GM12878 (cell line): Measurements from ENCODE around the gene PRKAG2. TPM values are rescaled to one million over a fixed set of nuclear protein-coding genes. Genes with fewer than 3 reads are reported as not detected.

Source experiments
- ATAC-seq: fragments of 200-7000 bp; cut with Tn5 transposase; 3 replicates; pipeline ENCODE4 v1.9.1; 2020; ENCODE audit warnings: mild to moderate bottlenecking, moderate library complexity
- BruUV-seq: library from RNA; stranded (reverse); fragments of 400-500 nt; replicated peaks from 2 replicates; lab custom pipeline; 2021; lab: Mats Ljungman, UMichigan
- CTCF ChIA-PET: fragments of 300-600 bp; sonication (Branson Sonifier 250); formaldehyde crosslinking; extraction: SDS; loops from one replicate; lab custom pipeline; 2021; ENCODE audit warnings: inconsistent platforms; lab: Yijun Ruan, JAX
- POLR2A ChIA-PET: fragments of 350-600 bp; formaldehyde crosslinking; extraction: SDS; loops from one replicate; lab custom pipeline; 2021; ENCODE audit warnings: inconsistent platforms; lab: Charles Lee
- RAD21 ChIA-PET: fragments of 300-600 bp; sonication (Branson Sonifier 250); formaldehyde crosslinking; loops from one replicate; lab custom pipeline; 2023; ENCODE audit warnings: antibody characterized with exemption; ENCODE audit not compliant: unreplicated experiment; lab: Charles Lee
- SMC1A ChIA-PET: fragments of 300-600 bp; sonication (Branson Sonifier 250); formaldehyde crosslinking; loops from one replicate; lab custom pipeline; 2023; ENCODE audit not compliant: unreplicated experiment, uncharacterized antibody; lab: Charles Lee
- DNase-seq: peaks from one replicate; pipeline ENCODE4 v3.0.0-alpha.2; 2011; ENCODE audit warnings: low read depth, low spot score
- FAIRE-seq: peaks from 3 replicates; lab custom pipeline; 2011; peaks lifted over from hg19 to GRCh38; lab: Jason Lieb, UNC
- H2AFZ ChIP-seq: 2 replicates; pipeline ENCODE4 v1.6.0; 2011; ENCODE audit warnings: low read depth, low read length, control low read depth; ENCODE audit not compliant: control insufficient read depth
- H3K27ac ChIP-seq: 2 replicates; pipeline ENCODE4 v1.5.1; 2011; ENCODE audit warnings: control low read depth; ENCODE audit not compliant: control insufficient read depth, insufficient read depth
- H3K27me3 ChIP-seq, 2 experiments: replicated peaks in 1 of 2; 2 replicates each; pipeline versions ENCODE4 v1.6.0 to v1.6.1; 2011; ENCODE audit warnings: low read length in 1 of 2; ENCODE audit not compliant: control insufficient read depth in 2 of 2, insufficient read depth in 2 of 2
- H3K36me3 ChIP-seq, 2 experiments: 2 replicates each; pipeline ENCODE4 v1.5.1; 2011; ENCODE audit warnings: low read length in 1 of 2; ENCODE audit not compliant: control insufficient read depth in 2 of 2, insufficient read depth in 2 of 2
- H3K4me1 ChIP-seq: 2 replicates; pipeline ENCODE4 v1.6.1; 2011; ENCODE audit warnings: mild to moderate bottlenecking, low read length, moderate library complexity, mixed read lengths; ENCODE audit not compliant: control insufficient read depth, insufficient read depth
- H3K4me2 ChIP-seq: 2 replicates; pipeline ENCODE4 v1.6.0; 2011; ENCODE audit warnings: control low read depth; ENCODE audit not compliant: control insufficient read depth, insufficient read depth
- H3K4me3 ChIP-seq: fragments of 200-600 bp; sonication (generic); 2 replicates; pipeline ENCODE4 v1.5.1; 2016
- H3K79me2 ChIP-seq: 2 replicates; pipeline ENCODE4 v1.6.0; 2011; ENCODE audit warnings: low read length; ENCODE audit not compliant: control insufficient read depth, insufficient read depth
- H3K9ac ChIP-seq: 2 replicates; pipeline ENCODE4 v1.8.0; 2011; ENCODE audit warnings: low read length, control low read depth, mixed read lengths; ENCODE audit not compliant: control insufficient read depth, insufficient read depth
- H3K9me3 ChIP-seq: replicated peaks from 3 replicates; pipeline ENCODE4 v1.5.1; 2011; ENCODE audit warnings: mild to moderate bottlenecking, low read length; ENCODE audit not compliant: control insufficient read depth, insufficient read depth
- H4K20me1 ChIP-seq: 2 replicates; pipeline ENCODE4 v1.6.0; 2011; ENCODE audit not compliant: control insufficient read depth, insufficient read depth
- BCL11A ChIP-seq: IDR thresholded peaks from 2 replicates; pipeline ENCODE4 v1.6.1; 2011; ENCODE audit warnings: low read depth, low read length
- CBX3 ChIP-seq: fragments of 200-600 bp; sonication (generic); IDR thresholded peaks from 2 replicates; pipeline ENCODE4 v1.6.1; 2016; ENCODE audit warnings: low read depth, borderline replicate concordance
- CREM ChIP-seq: IDR thresholded peaks from 2 replicates; pipeline ENCODE4 v1.6.1; 2014; ENCODE audit warnings: antibody characterized with exemption, low read depth
- IRF4 ChIP-seq: IDR thresholded peaks from 2 replicates; pipeline ENCODE4 v1.6.1; 2011; ENCODE audit warnings: low read depth, low read length
- JUNB ChIP-seq: IDR thresholded peaks from 2 replicates; pipeline ENCODE4 v1.6.1; 2016; ENCODE audit warnings: antibody characterized with exemption, mild to moderate bottlenecking
- KLF5 ChIP-seq: fragments of 450-650 bp; IDR thresholded peaks from 2 replicates; pipeline ENCODE4 v1.6.1; 2014; ENCODE audit warnings: mild to moderate bottlenecking; ENCODE audit not compliant: partially characterized antibody
- MYC ChIP-seq: IDR thresholded peaks from 2 replicates; pipeline ENCODE4 v1.6.1; 2011; ENCODE audit warnings: mild to moderate bottlenecking, low read length, moderate library complexity, inconsistent platforms; ENCODE audit not compliant: insufficient read depth, insufficient replicate concordance, insufficient read length, severe bottlenecking
- POU2F2 ChIP-seq: IDR thresholded peaks from 3 replicates; pipeline ENCODE4 v1.6.1; 2011; ENCODE audit warnings: low read depth, mild to moderate bottlenecking, low read length, borderline replicate concordance
- SMAD1 ChIP-seq: fragments of 450-650 bp; IDR thresholded peaks from 2 replicates; pipeline ENCODE4 v1.6.1; 2018; ENCODE audit warnings: mild to moderate bottlenecking, low read depth; ENCODE audit not compliant: partially characterized antibody
- SMAD5 ChIP-seq: IDR thresholded peaks from 2 replicates; pipeline ENCODE4 v1.6.1; 2016; ENCODE audit warnings: antibody characterized with exemption, low read depth
- SREBF2 ChIP-seq: IDR thresholded peaks from 2 replicates; pipeline ENCODE4 v1.6.1; 2012; ENCODE audit warnings: mild to moderate bottlenecking, low read length
- WGBS: methylation state at CpG from one replicate; pipeline ENCODE4 v1.1.6; 2016; ENCODE audit warnings: low lambda C conversion rate; ENCODE audit not compliant: insufficient replicate concordance, insufficient coverage; ENCODE audit errors: missing lambda C conversion rate; 5-methylcytosine and 5-hydroxymethylcytosine counted together
- in situ Hi-C: fragments of 300-500 bp; cut with MboI; formaldehyde crosslinking; loops from 9 replicates; pipeline ENCODE4 v1.14.3; 2018; ENCODE audit warnings: mixed read lengths
- intact Hi-C: fragments of 100-400 bp; cut with micrococcal nuclease; formaldehyde crosslinking; loops from one replicate; pipeline ENCODE4 v1.14.2; 2022; ENCODE audit not compliant: unreplicated experiment
- polyA plus RNA-seq, 11 experiments: library from polyadenylated mRNA; depleted of rRNA in 4 of 11; unstranded in 6 of 11; stranded (reverse) in 5 of 11; fragments of >200 nt; fragmentation: Nextera tagmentation in 4 of 11; fragmentation: Illumina TruSeq in 1 of 11; extraction: Ambion mirVana in 4 of 11; extraction: Trizol in 1 of 11; gene quantifications; 1 replicate in 1 of 11; 2 replicates in 10 of 11; pipeline versions ENCODE4 v1.2.1 to v1.2.3, GENCODE V29; 2011 to 2016; ENCODE audit warnings: inconsistent platforms in 2 of 11, missing spikeins in 2 of 11, low read depth in 1 of 11
- total RNA-seq, 4 experiments: library from RNA; depleted of rRNA in 3 of 4; stranded (reverse); fragments of >200 nt in 3 of 4; fragmentation: Illumina TruSeq in 1 of 4; extraction: Trizol in 1 of 4; gene quantifications; 2 replicates each; pipeline versions ENCODE4 v1.2.1 to v1.2.3, GENCODE V29; 2013 to 2021
- TF ChIP-seq, protein P1 (sequence below): IDR thresholded peaks from 2 replicates; pipeline ENCODE4 v1.6.1; 2012; ENCODE audit warnings: mild to moderate bottlenecking, low read depth, low read length
- TF ChIP-seq, protein P2 (sequence below): IDR thresholded peaks from 2 replicates; pipeline ENCODE4 v1.6.1; 2011; ENCODE audit warnings: borderline replicate concordance, low read depth, mild to moderate bottlenecking, moderate library complexity, mixed read lengths, low read length; ENCODE audit not compliant: insufficient read depth; ENCODE audit errors: extremely low read length

The PRKAG2 gene
- total and polyA plus RNA-seq, 10 of the 15 experiments (the other 5 are each of a cell fraction or from before 2014, with no cell fraction given): 3.4 to 8.9 (median 6.8) TPM

DNA sequence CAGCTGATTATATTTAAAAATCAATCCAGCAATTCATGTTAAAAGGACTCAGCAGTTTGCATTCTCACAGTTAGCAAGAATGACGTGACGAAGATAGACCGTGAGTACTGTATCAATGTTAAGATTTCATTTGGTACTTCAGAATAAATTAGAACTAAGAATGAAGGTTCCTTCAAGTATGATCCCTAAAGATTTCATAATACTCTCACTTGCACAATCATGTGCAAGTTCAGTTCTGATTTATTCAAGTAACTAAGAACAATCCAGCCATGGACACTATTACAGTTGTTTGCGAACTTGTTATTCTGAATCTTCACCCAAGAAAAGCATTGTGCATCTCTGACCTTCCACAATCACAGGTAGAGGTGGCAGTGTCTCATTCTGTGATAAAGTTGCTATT lies 365.0 kb downstream of the PRKAG2 start (continued):
- TF ChIP-seq, protein P1, sequence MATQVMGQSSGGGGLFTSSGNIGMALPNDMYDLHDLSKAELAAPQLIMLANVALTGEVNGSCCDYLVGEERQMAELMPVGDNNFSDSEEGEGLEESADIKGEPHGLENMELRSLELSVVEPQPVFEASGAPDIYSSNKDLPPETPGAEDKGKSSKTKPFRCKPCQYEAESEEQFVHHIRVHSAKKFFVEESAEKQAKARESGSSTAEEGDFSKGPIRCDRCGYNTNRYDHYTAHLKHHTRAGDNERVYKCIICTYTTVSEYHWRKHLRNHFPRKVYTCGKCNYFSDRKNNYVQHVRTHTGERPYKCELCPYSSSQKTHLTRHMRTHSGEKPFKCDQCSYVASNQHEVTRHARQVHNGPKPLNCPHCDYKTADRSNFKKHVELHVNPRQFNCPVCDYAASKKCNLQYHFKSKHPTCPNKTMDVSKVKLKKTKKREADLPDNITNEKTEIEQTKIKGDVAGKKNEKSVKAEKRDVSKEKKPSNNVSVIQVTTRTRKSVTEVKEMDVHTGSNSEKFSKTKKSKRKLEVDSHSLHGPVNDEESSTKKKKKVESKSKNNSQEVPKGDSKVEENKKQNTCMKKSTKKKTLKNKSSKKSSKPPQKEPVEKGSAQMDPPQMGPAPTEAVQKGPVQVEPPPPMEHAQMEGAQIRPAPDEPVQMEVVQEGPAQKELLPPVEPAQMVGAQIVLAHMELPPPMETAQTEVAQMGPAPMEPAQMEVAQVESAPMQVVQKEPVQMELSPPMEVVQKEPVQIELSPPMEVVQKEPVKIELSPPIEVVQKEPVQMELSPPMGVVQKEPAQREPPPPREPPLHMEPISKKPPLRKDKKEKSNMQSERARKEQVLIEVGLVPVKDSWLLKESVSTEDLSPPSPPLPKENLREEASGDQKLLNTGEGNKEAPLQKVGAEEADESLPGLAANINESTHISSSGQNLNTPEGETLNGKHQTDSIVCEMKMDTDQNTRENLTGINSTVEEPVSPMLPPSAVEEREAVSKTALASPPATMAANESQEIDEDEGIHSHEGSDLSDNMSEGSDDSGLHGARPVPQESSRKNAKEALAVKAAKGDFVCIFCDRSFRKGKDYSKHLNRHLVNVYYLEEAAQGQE: no peak

DNA sequence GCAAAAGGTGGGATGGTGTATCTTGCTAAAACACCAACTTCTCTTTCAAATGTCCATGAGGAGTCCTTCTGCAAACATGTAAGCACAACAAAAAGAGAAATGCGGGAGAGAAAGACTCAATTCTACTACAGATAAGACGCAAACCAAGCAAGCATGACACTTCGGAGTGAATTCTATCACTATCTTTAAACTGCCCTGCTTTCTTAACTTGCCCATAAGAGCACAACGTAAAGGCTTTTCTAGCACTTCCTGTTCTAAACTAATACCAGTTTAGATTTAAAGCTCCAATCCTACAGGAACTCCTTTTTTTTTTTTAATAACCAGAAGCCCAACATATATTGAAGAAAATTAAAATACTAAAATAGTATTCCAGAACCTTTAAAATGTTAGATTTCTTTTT lies 365.6 kb downstream of the PRKAG2 start:
- ATAC-seq: no peak
- ChIA-PET POLR2A (no interaction called here), SMC1A (interaction anchor here (1.9 kb wide), 1 partner anchor 12 kb away, joined by 6 read pairs; no protein-coding TSS in a partner anchor), CTCF (interaction anchor here (0.7 kb wide), 1 partner anchor 16 kb away, joined by 3 read pairs; no protein-coding TSS in a partner anchor), RAD21 (interaction anchor here (1.0 to 1.1 kb wide), 2 partner anchors 9 to 41 kb away, joined by 3 read pairs; partner anchors contain the start of gene RHEB)
- intact Hi-C loops: no loop called here
- peaks cover 100% of the 10 kb centered on the region for H3K79me2 ChIP-seq
- H2AFZ ChIP-seq: no peak overlapping the region
- no peak overlapping the region for H3K27ac ChIP-seq
- TF ChIP-seq, protein P1: no peak
- TF ChIP-seq SMAD5 (no peak), SREBF2 (no peak), CREM (no peak), SMAD1 (no peak), BCL11A (no peak), IRF4 (no peak), JUNB (no peak), CBX3 (no peak), POU2F2 (no peak), KLF5 (no peak), MYC (no peak)
- TF ChIP-seq, protein P2, sequence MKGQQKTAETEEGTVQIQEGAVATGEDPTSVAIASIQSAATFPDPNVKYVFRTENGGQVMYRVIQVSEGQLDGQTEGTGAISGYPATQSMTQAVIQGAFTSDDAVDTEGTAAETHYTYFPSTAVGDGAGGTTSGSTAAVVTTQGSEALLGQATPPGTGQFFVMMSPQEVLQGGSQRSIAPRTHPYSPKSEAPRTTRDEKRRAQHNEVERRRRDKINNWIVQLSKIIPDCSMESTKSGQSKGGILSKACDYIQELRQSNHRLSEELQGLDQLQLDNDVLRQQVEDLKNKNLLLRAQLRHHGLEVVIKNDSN: no peak
- H4K20me1 ChIP-seq: peaks cover 2% of the 10 kb centered on the region; the same call in 1 of the 2 replicates
- no peak for DNase-seq
- peaks cover 4% of the 10 kb centered on the region; the same call in 1 of the 2 replicates for H3K4me1 ChIP-seq
- no peak overlapping the region for H3K4me2 ChIP-seq
- H3K9me3 ChIP-seq: peaks cover 5% of the 10 kb centered on the region; the same call in 2 of the 3 replicates
- FAIRE-seq: no peak
- H3K36me3 ChIP-seq: peaks cover 0 to 2% of the 10 kb centered on the region in 2 experiments; a peak in 2 of 4 replicates
- in situ Hi-C loops: no loop called here
- BruUV-seq: no TSS peak
- H3K9ac ChIP-seq: no peak overlapping the region
- no peak overlapping the region for H3K4me3 ChIP-seq
- no peaks in the 10 kb centered on the region for H3K27me3 ChIP-seq
- WGBS: 90% methylated on average over 4 of the region's 4 CpGs
